Lower lobe of right lung (tissue), 2 donors: Measurements from ENCODE around the gene ACAT2. TPM values are rescaled to one million over a fixed set of nuclear protein-coding genes. Genes with fewer than 3 reads are reported as not detected.
"Not testable (repeated sequence)": the region's sequence is repeated elsewhere in the genome, so short reads cannot be mapped to it uniquely, and the experiment has no call there.

Experiments used
- ATAC-seq, 2 donors: fragments of 200-7000 bp; cut with Tn5 transposase; one replicate each; pipeline ENCODE4 v1.9.1; 2020 to 2022; ENCODE audit warnings: mild to moderate bottlenecking in 2 of 2, moderate library complexity in 2 of 2
- DNase-seq: peaks from one replicate; pipeline ENCODE4 v3.0.0-alpha.2; 2020
- H3K27ac ChIP-seq: fragments of 200-600 bp; one replicate; pipeline ENCODE4 v1.8.0; 2022
- H3K27me3 ChIP-seq: fragments of 200-600 bp; one replicate; pipeline ENCODE4 v1.8.0; 2022; ENCODE audit warnings: low read depth
- H3K36me3 ChIP-seq: fragments of 200-600 bp; one replicate; pipeline ENCODE4 v1.8.0; 2022; ENCODE audit warnings: mild to moderate bottlenecking
- H3K4me1 ChIP-seq: fragments of 200-600 bp; one replicate; pipeline ENCODE4 v1.8.0; 2022
- H3K4me3 ChIP-seq: fragments of 200-600 bp; one replicate; pipeline ENCODE4 v1.8.0; 2022; ENCODE audit warnings: mild to moderate bottlenecking
- H3K9me3 ChIP-seq: fragments of 200-600 bp; one replicate; pipeline ENCODE4 v1.8.0; 2022
- CTCF ChIP-seq: fragments of 200-600 bp; IDR thresholded peaks from one replicate; pipeline ENCODE4 v1.8.0; 2022; ENCODE audit warnings: antibody characterized with exemption, mild to moderate bottlenecking
- intact Hi-C: fragments of 100-400 bp; cut with DNase I; formaldehyde crosslinking; loops from one replicate; pipeline ENCODE4 v1.11.0; 2022
- total RNA-seq: library from RNA; stranded (reverse); fragmentation: NEBNext Ultra II Directional; extraction: Animal tissue kit (Norgen Biotek cat#: 25700); gene quantifications from one replicate; pipeline ENCODE4 v1.2.1, GENCODE V29; 2021
- donor health status: DM: no; HTN: yes; CAD: no; lungs with severe emphysema.

ACAT2 gene
- total RNA-seq, 1 donor from 2014 or later, result 42.4 TPM

GRCh38 chr6:159736908-159737307 lies 24.9 kb upstream of the ACAT2 start:
- Histone ChIP-seq H3K27me3 (no peaks in the 10 kb centered on the region), H3K4me1 (peaks cover 47% of the 10 kb centered on the region), H3K36me3 (peaks cover 50% of the 10 kb centered on the region), H3K4me3 (no peak overlapping the region), H3K27ac (no peak overlapping the region), H3K9me3 (no peaks in the 10 kb centered on the region)
- ATAC-seq (no peak), DNase-seq (no peak)
- TF ChIP-seq CTCF, result no peak
- intact Hi-C loops, result no loop called here

GRCh38 chr6:159739341-159739740 lies 22.5 kb upstream of the ACAT2 start:
- TF ChIP-seq CTCF, result no peak
- Histone ChIP-seq H3K4me3 (no peak overlapping the region), H3K9me3 (no peaks in the 10 kb centered on the region), H3K4me1 (peaks cover 22% of the 10 kb centered on the region), H3K27me3 (no peaks in the 10 kb centered on the region), H3K27ac (no peak overlapping the region), H3K36me3 (peaks cover 75% of the 10 kb centered on the region)
- DNase-seq (no peak), ATAC-seq (no peak)
- intact Hi-C loops, result no loop called here

GRCh38 chr6:159742165-159742564 lies 19.7 kb upstream of the ACAT2 start:
- H3K27me3 ChIP-seq, result no peaks in the 10 kb centered on the region
- no peak for TF ChIP-seq CTCF
- no peaks in the 10 kb centered on the region for H3K9me3 ChIP-seq
- peaks cover 9% of the 10 kb centered on the region for H3K4me1 ChIP-seq
- DNase-seq (no peak), ATAC-seq (no peak)
- peaks cover 98% of the 10 kb centered on the region for H3K36me3 ChIP-seq
- H3K4me3 ChIP-seq, result no peak overlapping the region
- intact Hi-C loops, result no loop called here
- H3K27ac ChIP-seq, result no peak overlapping the region

- ATAC-seq, result no peak
- peaks cover 100% of the 10 kb centered on the region for H3K36me3 ChIP-seq
Observed at GRCh38 chr6:159745081-159745480, 16.8 kb upstream of the ACAT2 start.

GRCh38 chr6:159746759-159747158 lies 15.1 kb upstream of the ACAT2 start:
- Histone ChIP-seq H3K4me1 (no peaks in the 10 kb centered on the region), H3K27ac (no peak overlapping the region), H3K36me3 (peaks cover 100% of the 10 kb centered on the region), H3K27me3 (no peaks in the 10 kb centered on the region), H3K9me3 (no peaks in the 10 kb centered on the region), H3K4me3 (no peak overlapping the region)
- ATAC-seq, result no peak
- intact Hi-C loops, result no loop called here
- no peak for DNase-seq
- TF ChIP-seq CTCF, result no peak

More at GRCh38 chr6:159745081-159745480, 16.8 kb upstream of the ACAT2 start:
- no peak for TF ChIP-seq CTCF
- no peak overlapping the region for H3K4me3 ChIP-seq
- H3K27ac ChIP-seq, result no peak overlapping the region
- intact Hi-C loops, result no loop called here
- no peaks in the 10 kb centered on the region for H3K9me3 ChIP-seq
- DNase-seq, result no peak
- H3K4me1 ChIP-seq, result no peaks in the 10 kb centered on the region
- H3K27me3 ChIP-seq, result no peaks in the 10 kb centered on the region

- ATAC-seq, H3K27ac ChIP-seq, H3K4me3 ChIP-seq, H3K4me1 ChIP-seq, H3K9me3 ChIP-seq, DNase-seq, intact Hi-C loops, H3K27me3 ChIP-seq: not testable (repeated sequence)
- peaks cover 100% of the 10 kb centered on the region for H3K36me3 ChIP-seq
Observed at GRCh38 chr6:159748127-159748526, 13.7 kb upstream of the ACAT2 start.
